Stimulated activated CD8-positive, alpha-beta memory T cell treated with anti-CD3 and anti-CD28 coated beads, Interleukin-12 subunit alpha, Interleukin-12 subunit beta, amount 100 ng/mL, for 24 hours (primary cell): Measurements from ENCODE around the gene FAM151A.
"Not testable (repeated sequence)": the region's sequence is repeated elsewhere in the genome, so short reads cannot be mapped to it uniquely, and the experiment has no call there.

Source experiments
- DNase-seq: peaks from one replicate; pipeline ENCODE4 v3.0.0-alpha.2; 2020; ENCODE audit errors: extremely low read depth

The FAM151A gene

GRCh38 chr1:54636461-54637446, 13.4 kb upstream of the FAM151A start:
- not testable (repeated sequence) for DNase-seq

- DNase-seq = not testable (repeated sequence)
Measured at GRCh38 chr1:54635804-54636203, 12.5 kb upstream of the FAM151A start.

GRCh38 chr1:54627196-54627595, 3.9 kb upstream of the FAM151A start:
- DNase-seq = no peak

GRCh38 chr1:54624466-54625464, 1.4 kb upstream of the FAM151A start:
- DNase-seq = no peak

GRCh38 chr1:54619749-54620148, 3.6 kb downstream of the FAM151A start:
- DNase-seq = no peak

GRCh38 chr1:54615531-54616279, 7.6 kb downstream of the FAM151A start:
- DNase-seq = no peak

- DNase-seq = no peak
Measured at GRCh38 chr1:54614563-54614962, 8.8 kb downstream of the FAM151A start.

GRCh38 chr1:54614024-54614423, 9.3 kb downstream of the FAM151A start:
- DNase-seq = no peak

GRCh38 chr1:54611621-54612020, 11.7 kb downstream of the FAM151A start:
- no peak for DNase-seq

- DNase-seq = no peak
Measured at GRCh38 chr1:54610601-54611580, 12.4 kb downstream of the FAM151A start.

- DNase-seq = no peak
Measured at GRCh38 chr1:54610048-54610447, 13.3 kb downstream of the FAM151A start.

- DNase-seq = no peak
Measured at GRCh38 chr1:54609301-54609921, 13.9 kb downstream of the FAM151A start.

GRCh38 chr1:54608566-54609230, 14.6 kb downstream of the FAM151A start:
- DNase-seq = no peak

GRCh38 chr1:54607821-54608565, 15.3 kb downstream of the FAM151A start:
- DNase-seq = no peak

- DNase-seq = no peak
Measured at GRCh38 chr1:54606990-54607325, 16.4 kb downstream of the FAM151A start.

- no peak for DNase-seq
Measured at GRCh38 chr1:54606096-54606989, 17.0 kb downstream of the FAM151A start.

GRCh38 chr1:54604572-54605370, 18.6 kb downstream of the FAM151A start:
- DNase-seq = no peak
